HG02588 (cell line): Measurements from ENCODE around the gene TNRC6A.

ENCODE experiments used
- ATAC-seq: cut with Tn5 transposase; IDR thresholded peaks from one replicate; pipeline ENCODE4 v1.9.1; 2021; ENCODE audit warnings: mild to moderate bottlenecking, moderate library complexity; ENCODE audit not compliant: unreplicated experiment

The TNRC6A gene

DNA sequence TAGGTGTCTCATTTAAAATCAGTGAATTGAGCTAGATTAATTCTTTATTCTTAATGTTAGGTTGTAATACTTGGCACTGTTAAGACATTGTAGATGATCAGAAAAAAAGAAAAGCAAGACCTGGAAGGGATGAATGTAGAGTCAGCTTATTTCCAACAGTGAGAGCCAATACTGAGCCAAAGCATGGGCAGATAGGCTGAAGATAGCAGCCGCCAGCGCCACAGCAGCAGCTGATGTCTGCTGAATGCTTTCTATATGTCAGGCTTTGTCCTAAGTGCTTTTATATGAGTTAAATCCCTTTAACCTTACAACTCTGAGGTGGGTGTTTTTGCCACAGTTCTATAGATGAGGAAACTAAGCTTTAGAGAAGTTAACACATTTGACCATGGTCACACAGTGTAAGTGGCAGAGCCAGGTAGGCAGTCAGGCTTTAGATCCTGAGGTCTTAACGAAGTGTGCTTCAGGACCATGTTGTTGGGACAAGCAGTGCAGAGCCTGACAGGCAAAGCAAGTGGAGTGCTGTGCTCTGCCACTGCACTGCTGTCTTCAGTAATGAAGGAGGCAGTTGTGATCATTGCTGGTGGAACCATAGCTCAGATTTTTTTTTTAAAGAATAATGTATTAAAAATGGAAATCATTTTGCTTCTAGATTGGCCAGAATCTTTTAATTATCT is 25.9 kb downstream of the TNRC6A start:
- ATAC-seq = no peak

DNA sequence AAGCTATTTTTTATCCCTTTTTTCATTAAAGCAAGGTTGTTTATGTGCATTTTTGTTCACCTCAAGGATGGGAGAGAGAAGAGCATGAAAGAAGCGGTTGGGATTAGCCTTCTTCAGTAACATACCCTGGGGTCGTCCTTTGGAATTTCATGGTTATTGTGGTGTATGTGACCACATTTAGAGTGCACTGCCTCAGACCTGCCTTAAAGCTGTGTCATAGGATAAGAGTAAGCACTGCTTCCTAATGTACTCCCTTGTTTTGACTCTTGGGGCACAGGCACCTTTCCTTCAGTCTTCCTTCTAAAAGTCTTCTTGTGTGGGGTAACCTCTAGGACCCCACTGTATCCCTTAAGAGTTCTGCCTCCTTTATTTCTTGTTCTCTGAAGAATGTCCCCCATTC is 28.9 kb downstream of the TNRC6A start:
- no peak for ATAC-seq

DNA sequence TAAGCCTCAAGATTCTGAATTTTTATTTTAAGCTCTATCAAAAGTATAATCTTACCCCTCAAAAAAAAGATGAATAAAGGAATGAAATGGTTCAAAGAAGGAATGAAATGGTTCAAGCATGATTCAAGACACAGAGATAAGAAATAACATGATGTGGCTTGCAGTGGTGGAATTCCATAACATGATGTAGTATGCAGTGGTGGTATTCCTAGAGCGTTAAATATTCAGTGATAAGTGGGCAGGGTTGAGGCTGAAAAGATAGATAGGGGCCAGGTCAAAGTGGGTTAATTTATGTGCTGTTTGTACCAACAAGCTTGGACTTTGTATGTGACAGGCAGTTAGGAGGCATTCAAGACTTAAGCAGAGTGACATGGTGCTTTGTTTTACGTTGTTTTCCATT is 29.6 kb downstream of the TNRC6A start:
- no peak for ATAC-seq

DNA sequence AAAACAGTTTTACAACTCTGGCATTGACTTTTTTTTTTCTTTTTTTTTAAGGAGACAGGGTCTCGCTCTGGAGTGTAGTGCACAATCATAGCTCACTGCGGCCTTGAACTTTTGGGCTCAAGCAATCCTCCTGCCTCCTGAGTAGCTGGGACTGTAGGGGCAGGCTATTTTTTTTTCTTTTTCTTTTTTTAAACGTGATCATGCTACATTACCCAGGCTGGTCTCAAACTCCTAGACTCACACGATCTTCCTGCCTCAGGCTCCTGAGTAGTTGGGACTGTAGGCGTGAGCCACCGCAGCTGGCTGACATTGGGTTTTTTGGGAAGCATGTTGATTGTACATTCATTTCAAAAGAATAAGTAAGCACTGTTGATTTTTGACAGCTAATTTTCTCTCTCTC is 32.1 kb downstream of the TNRC6A start:
- no peak for ATAC-seq

DNA sequence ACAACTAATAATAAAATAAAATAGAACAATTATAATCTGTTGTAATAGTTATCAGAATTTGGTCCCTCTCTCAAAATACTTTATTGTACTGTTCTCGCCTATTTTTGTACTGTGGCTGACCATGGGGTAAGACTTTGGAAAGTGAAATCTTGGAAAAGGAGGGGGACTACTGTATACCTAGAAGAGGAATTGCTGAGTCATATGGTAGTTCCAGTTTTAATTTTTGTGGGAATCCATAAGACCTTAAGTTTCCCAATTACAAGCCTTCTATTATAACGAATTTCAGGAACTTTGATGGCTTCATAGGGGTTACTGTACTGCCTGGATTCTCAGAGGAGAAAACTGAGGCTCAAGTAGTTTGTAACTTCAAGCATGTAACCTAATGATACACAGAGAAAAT is 35.5 kb downstream of the TNRC6A start:
- ATAC-seq = no peak

DNA sequence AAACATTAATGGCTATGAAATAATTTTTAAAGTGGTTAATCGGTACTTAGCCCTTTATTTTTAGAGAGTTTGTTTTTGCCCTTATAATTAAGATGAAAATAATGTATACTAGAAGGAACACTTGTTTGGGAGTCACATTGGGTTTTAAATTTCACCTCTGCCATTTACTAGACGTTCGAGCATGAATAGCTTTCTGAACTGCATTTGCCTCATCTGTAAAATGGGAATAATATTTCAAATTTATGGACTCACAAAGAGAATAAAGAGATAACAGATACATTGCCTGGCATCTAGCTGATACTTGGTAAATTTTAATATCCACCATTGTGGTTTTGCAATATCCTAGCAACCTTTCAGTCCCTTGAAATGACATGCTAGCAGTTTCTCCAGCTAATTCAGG is 36.6 kb downstream of the TNRC6A start:
- no peak for ATAC-seq

DNA sequence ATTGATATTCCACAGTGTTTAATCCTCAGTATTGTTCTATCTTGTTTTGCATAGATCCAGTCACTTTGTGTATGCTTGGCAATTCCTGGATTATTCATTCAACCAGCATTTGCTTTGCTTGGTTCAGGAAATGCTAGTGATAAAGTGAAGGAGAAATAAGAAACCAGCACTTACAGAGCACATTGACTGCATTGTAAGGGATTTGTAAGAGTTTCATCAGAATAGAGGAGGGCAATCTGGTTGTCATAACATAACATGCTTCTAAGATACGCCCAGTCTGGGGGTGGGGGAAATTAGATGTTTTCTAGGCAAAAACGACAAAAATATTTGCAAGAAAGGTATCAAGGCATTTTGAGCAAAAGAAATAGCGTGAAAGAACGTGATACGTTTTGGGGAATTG is 40.4 kb downstream of the TNRC6A start:
- ATAC-seq = no peak

DNA sequence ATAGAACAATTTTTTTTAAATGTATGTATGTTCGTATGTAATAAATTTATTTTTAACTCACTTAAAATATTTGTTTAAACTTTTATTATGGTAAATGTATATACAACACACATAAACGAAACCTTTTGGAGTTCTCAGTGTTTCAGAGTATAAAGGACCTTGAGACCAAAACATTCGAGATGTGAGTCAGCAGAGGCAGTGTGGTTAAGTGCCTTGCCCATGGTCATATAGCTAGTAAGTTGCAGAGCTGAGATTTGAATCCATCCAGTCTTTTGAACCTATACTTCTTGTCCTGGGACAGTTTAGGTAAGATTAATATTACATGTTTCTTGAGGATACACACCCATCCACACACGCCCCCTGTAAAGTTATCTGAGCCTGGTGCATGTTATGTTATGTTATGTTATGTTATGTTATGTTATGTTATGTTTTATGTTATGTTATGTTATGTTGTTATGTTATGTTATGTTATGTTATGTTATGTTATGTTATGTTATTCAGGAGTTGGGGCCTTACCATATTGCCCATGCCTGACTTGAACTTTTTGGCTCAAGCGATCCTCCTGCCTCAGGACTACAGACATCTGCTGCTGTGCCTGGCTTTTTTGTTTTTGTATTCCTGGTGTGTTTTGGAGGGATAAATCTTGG is 41.8 kb downstream of the TNRC6A start:
- ATAC-seq = no peak

DNA sequence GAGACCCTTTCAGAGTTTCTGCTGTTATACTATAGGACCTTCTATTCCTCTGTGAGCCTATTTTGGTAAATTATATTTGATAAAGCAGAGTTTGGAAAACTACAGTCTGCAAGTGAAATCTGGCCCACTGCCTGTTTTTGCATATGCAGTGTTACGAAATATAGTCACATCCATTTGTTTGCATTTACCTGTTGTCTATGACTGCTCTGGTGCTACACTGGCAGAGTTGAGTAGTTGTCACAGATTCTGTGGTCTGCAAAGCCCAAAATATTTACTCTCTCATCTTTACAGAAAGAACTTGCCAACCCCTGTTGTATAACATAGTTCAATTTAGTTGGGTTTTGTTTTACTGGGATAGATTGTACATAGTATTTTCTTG is 42.3 kb downstream of the TNRC6A start:
- ATAC-seq = no peak

DNA sequence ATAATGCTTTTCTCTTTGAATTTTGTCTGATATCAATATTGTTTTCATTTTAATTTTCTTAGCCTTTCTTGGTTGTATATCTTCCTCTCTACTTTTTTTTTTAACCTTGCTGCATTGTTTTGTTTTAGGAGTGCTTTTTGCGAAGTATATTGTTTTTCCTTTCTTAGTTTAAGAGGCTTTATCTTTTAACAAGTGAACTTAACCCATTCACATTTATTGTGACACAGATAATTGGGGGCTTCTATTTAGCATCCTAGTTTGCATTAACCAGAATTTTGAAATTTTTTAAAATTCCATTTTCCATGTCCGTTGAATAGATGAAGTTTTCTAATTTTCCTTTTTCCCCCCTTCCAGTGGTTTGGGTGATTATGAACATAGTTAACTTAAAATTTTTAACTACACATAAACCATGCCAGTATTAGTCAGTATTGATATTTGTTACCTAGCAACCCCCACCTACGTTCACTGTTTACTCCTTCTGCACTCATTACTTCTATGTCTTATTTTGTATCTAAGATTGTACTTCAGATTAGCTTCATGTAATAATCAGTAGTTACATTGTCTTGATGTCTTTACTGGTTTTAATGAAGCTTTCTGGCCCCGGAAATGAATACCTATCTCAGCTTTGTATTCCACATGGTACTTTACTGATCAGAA is 44.4 kb downstream of the TNRC6A start:
- ATAC-seq = no peak

DNA sequence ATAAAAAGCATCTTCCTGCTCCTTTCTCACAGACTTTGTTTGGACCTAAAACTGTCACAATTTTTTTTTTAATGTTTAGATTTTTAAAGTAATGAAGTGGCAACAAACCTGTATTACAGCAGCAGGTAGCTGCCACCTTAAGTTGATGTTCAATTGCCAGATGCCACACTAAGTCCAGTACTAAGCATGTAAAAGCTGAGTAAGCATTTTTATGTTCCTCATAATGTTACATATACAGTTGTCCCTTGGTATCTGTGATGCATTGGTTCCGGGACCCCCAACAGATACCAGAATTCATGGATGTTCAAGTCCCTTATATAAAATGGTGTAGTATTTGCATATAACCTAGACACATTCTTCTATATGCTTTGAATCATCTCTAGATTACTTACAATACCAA is 45.1 kb downstream of the TNRC6A start:
- ATAC-seq = no peak

DNA sequence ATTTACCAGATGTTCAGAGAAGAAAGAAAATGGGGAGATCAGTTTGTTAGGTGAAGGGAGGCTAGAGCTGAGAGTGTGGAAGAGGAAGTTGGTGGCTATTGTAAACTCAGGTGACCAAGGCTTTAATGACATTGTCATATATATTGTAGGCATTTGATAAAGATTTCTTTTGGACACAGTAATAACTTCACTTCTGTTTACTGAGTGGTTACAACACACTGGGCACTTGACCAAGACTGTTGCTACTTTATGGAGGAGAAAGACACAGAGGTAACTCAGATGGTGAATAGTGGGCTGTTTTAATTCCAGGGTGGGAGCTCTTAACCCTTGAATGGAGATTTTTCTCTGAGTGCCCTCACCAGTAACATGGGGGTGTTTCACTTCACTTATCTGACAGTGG is 46.0 kb downstream of the TNRC6A start:
- ATAC-seq = no peak

DNA sequence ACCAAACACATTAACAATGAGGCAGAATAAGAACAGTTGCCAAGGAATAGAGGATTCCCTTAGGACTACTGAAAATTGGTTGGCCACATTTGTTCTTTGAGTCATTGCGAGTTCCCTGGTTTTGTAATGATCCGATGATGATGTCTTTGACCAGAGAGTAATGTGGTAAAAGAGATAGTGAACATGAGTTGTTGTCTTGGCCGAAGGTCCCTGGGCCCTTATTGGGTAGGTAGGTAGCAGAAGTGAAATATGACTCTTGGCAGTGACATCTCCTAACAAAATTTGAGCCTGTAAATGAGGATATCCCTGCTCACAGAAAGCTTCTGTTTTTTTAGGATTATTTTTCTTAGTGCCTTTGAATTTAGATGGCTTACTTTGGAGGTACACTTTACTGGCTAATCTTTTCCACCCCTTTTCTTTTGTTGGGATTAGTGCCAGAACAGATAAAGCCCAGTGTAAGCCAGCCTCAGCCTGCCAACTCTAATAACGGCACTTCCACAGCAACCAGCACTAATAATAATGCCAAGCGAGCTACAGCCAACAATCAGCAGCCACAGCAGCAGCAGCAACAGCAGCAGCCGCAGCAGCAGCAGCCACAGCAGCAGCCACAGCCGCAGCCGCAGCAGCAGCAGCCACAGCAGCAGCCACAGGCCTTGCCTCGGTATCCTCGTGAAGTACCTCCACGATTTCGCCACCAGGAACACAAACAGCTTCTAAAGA is 47.2 kb downstream of the TNRC6A start:
- ATAC-seq = no peak

DNA sequence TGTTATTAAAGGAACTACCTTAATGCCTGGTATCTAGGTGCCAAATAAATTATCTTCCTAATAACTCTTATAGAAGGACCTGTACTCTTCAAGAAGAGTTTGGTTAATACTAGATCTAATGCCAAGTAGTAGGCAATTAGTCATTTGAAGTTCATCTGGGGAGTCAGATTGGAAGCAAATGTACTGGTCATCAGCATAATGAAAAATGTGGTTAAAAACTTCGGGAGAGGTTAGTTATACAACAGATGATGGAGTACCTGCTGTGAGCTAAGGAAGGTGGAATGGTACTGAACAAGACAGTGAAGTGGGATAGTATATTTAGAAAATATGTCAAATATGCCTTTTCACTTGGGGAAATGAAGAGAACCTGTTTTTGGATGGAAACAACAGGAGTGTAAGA is 49.2 kb downstream of the TNRC6A start:
- ATAC-seq = no peak

DNA sequence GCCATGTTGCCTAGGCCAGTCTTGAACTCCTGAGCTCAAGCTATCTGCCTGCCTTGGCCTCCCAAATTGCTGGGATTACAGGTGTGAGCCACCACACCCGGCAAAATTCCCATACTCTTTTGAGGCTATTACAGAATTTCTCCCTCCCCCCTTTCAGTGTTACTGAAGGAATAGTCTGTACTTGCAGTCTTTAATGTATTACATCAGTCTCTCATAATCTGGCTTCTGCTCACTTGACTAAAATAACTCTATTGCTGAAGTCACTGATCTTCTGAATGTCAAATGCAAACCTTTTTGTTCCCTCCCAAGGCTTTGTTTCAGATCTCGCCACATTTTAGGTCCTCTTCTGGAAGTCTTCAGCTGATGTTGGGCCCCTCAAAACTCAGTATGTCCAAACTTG is 51.8 kb downstream of the TNRC6A start:
- ATAC-seq = no peak

DNA sequence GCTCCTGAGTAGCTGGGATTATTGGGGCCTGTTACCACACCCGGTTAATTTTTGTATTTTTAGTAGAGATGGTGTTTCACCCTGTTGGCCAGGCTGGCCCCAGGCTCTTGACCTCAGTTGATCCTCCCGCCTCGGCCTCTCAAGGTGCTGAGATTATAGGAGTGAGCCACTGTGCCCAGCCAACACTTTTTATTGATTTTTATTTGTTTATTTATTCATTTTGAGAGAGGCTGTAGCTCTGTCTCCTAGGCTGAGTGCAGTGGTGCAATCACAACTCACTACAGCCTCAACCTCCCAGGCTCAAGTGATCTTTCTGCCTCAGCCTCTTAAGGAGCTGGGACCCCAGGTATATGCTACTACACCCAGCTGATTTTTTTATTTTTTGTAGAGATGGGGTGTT is 54.7 kb downstream of the TNRC6A start:
- ATAC-seq = no peak

DNA sequence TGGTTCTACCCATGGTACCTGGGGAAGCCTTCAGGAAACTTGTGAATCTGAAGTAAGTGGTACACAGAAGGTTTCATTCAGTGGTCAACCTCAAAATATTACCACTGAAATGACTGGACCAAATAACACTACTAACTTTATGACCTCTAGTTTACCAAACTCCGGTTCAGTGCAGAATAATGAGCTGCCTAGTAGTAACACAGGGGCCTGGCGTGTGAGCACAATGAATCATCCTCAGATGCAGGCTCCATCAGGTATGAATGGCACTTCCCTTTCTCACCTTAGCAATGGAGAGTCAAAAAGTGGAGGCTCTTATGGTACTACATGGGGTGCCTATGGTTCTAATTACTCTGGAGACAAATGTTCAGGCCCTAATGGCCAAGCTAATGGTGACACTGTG is 60.4 kb downstream of the TNRC6A start:
- no peak for ATAC-seq

DNA sequence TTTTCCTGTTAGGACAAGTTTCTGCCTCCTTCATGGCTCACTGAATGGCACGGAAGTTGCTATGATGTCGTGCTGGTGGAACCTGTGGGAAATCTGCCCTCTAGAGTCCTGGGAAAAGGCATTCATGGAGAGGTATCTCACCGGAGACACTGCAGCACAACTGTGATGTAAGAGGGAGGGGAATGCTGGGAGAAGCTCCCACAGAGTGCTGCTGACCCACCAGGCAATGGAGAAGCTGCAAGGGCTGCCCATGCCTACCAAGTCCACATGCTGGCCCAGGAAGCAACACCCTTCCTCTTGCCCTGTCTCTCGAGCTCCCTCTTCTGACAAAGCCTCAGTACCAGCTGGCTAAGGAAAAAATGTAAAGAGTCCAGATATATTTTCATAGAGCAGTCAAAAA is 71.1 kb downstream of the TNRC6A start:
- no peak for ATAC-seq

DNA sequence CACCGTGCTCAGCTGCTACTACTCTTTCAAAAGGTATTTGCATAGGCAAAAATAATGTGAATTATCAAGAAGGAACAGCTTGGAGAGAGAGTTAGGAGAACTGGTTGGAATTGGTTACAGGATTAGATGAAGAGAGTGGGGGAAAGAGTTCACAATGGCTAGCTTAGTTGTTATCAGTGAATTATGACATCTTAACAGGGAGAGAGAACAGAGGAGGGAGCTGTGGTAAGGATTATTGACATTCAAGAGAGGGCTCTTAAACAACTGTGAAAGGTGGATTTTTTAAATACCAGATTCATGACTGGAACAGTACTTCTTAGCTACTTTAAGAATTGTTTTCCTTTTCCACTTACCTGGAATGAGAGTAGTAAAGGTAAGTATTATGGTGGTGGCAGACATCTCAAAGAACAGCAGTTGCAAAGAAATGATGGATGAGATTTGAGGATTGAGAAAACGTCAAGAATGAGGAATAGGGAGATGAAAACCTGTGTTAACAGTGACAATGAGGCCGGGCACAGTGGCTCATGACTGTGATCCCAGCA is 72.4 kb downstream of the TNRC6A start:
- ATAC-seq = no peak

DNA sequence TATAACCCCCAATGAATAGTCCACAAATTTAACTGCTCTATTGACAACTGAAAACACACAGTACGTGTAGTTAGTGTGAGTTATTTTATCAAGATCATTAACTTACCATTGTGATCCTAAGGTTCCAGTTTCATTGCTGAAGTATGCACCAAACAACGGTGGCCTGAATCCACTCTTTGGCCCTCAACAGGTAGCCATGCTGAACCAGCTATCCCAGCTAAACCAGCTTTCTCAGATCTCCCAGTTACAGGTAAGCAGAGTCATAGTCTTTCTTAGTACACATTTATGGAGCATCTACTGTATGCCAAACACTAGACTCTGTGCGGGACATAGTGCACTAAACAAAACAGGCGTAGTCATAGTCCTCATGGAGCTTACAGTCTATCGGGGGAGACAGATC is 76.0 kb downstream of the TNRC6A start:
- no peak for ATAC-seq

DNA sequence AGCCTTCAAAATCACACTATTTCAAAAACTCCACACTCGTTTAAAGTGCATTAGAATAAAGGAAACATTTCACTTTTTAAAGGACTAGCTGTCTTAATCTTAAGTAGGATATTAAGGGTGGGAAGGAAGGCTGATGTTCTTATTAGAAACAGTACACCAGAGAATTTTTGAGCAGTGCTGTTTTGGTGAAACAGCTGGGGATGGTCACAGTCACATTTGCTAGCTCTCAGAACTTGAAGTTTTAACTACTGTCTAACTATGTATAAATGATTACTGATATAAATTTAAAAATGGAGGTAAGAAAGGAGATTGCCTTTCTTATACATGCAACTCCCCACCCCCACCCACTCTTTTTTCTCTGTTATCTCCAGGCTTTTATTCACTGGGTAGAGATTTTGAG is 77.8 kb downstream of the TNRC6A start:
- no peak for ATAC-seq
